ENCODE measurements around the gene PHLDB2.

- TF ChIP-seq CTCF (IDR thresholded peaks at IDR 0.05) = no peak
- no peak for TF ChIP-seq POLR2A (IDR thresholded peaks at IDR 0.05)
These were observed 25.4 kb downstream of the PHLDB2 start for GRCh38 chr3:111884411-111885018.
